Stomach (tissue), 9 donors: ENCODE results near the gene POLA1. TPM values are rescaled to one million over a fixed set of nuclear protein-coding genes. Genes with fewer than 3 reads are reported as not detected.

Experiments used
- DNase-seq, 2 donors: peaks; one replicate each; pipeline versions ENCODE4 v3.0.0 to v3.0.0-alpha.2; 2013 to 2019
- H3K27ac ChIP-seq, 5 donors: fragments of 200-600 bp in 4 of 5; sonication (generic) in 4 of 5; one replicate each; pipeline ENCODE4 v1.5.1; 2013 to 2019; ENCODE audit warnings: mild to moderate bottlenecking in 1 of 5, moderate library complexity in 1 of 5
- H3K27me3 ChIP-seq, 3 donors: fragments of 200-600 bp; sonication (generic); one replicate each; pipeline ENCODE4 v1.5.1; 2017 to 2019; ENCODE audit warnings: mixed run types in 1 of 3
- H3K36me3 ChIP-seq, 4 donors: fragments of 200-600 bp; sonication (generic); 1 replicate in 3 of 4; 2 replicates in 1 of 4; pipeline ENCODE4 v1.5.1; 2016 to 2019
- H3K4me1 ChIP-seq, 4 donors: fragments of 200-600 bp; sonication (generic); one replicate each; pipeline ENCODE4 v1.5.1; 2016 to 2019
- H3K4me3 ChIP-seq, 4 donors: fragments of 200-600 bp; sonication (generic) in 3 of 4; one replicate each; pipeline ENCODE4 v1.5.1; 2016 to 2019; ENCODE audit warnings: mild to moderate bottlenecking in 1 of 4
- H3K9me3 ChIP-seq, 4 donors: fragments of 200-600 bp; sonication (generic); one replicate each; pipeline ENCODE4 v1.5.1; 2016 to 2019
- EP300 ChIP-seq: sonication (generic); formaldehyde crosslinking; IDR thresholded peaks from one replicate; pipeline ENCODE4 v1.6.1; 2017; ENCODE audit warnings: antibody characterized with exemption
- POLR2A ChIP-seq, 4 donors: fragments of 450-650 bp; IDR thresholded peaks; one replicate each; pipeline ENCODE4 v1.6.1; 2016; ENCODE audit warnings: antibody characterized with exemption in 4 of 4, control low read depth in 2 of 4, mild to moderate bottlenecking in 1 of 4, moderate library complexity in 1 of 4
- POLR2AphosphoS5 ChIP-seq, 3 donors: sonication (generic); formaldehyde crosslinking; IDR thresholded peaks; one replicate each; pipeline ENCODE4 v1.6.1; 2016; ENCODE audit warnings: antibody characterized with exemption in 3 of 3
- WGBS, 5 donors: extraction: QIAGEN DNeasy Blood & Tissue Kit in 3 of 5; methylation state at CpG; one replicate each; pipeline versions ENCODE4 v1.1.5 to v1.1.7; 2013 to 2018; 5-methylcytosine and 5-hydroxymethylcytosine counted together
- intact Hi-C: fragments of 100-400 bp; cut with DNase I; formaldehyde crosslinking; loops from one replicate; pipeline ENCODE4 v1.15.1; 2023; ENCODE audit warnings: low total_unique reads
- polyA plus RNA-seq, 3 donors: library from polyadenylated mRNA; stranded (reverse); fragments of 200-250 nt; gene quantifications; one replicate each; pipeline ENCODE4 v1.2.3, GENCODE V29; 2013
- total RNA-seq, 5 donors: library from RNA; depleted of rRNA; stranded (reverse); fragments of >200 nt; gene quantifications; one replicate each; pipeline versions ENCODE4 v1.1.0 to v1.2.3, GENCODE V29; 2014 to 2016
- TF ChIP-seq, protein P1 (sequence below), 7 experiments: fragments of 450-650 bp in 4 of 7; fragments of 200-600 bp in 3 of 7; sonication (generic) in 3 of 7; IDR thresholded peaks; one replicate each; pipeline ENCODE4 v1.5.1; 2016 to 2019; ENCODE audit warnings: antibody characterized with exemption in 7 of 7, control low read depth in 2 of 7, mild to moderate bottlenecking in 1 of 7
- donor health status: healthy with polysubstance abuse.
- donor health status: Bipolar disorder and iron deficiency.
- donor health status: healthy.

Gene POLA1
- total and polyA plus RNA-seq, 8 donors, result 2.7 to 32.9 (median 8.9) TPM

DNA sequence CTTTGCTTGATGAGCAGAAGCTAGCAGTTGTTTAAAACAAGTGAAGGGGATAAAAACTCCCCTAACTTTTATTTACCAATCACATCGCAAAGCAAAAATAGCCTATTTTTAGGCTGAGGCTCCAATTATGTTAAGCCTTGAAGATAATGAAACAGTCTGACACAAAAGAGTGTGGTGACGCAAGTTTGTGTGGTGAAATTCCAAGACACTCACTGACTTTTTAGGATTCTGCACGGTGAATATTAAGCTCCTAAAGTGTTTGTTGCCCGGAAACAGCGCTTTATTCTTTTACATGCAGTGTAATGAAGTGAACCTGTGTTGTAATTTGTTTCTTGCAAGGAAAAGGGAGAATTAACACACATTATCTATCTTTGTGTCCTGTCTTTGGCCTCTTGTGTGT lies 74.8 kb downstream of the POLA1 start:
- intact Hi-C loops, result no loop called here
- Histone ChIP-seq H3K9me3 (no peaks in the 10 kb centered on the region), H3K4me3 (no peak overlapping the region), H3K27me3 (no peaks in the 10 kb centered on the region), H3K36me3 (no peaks in the 10 kb centered on the region), H3K4me1 (no peaks in the 10 kb centered on the region), H3K27ac (no peak overlapping the region)
- TF ChIP-seq, protein P1, sequence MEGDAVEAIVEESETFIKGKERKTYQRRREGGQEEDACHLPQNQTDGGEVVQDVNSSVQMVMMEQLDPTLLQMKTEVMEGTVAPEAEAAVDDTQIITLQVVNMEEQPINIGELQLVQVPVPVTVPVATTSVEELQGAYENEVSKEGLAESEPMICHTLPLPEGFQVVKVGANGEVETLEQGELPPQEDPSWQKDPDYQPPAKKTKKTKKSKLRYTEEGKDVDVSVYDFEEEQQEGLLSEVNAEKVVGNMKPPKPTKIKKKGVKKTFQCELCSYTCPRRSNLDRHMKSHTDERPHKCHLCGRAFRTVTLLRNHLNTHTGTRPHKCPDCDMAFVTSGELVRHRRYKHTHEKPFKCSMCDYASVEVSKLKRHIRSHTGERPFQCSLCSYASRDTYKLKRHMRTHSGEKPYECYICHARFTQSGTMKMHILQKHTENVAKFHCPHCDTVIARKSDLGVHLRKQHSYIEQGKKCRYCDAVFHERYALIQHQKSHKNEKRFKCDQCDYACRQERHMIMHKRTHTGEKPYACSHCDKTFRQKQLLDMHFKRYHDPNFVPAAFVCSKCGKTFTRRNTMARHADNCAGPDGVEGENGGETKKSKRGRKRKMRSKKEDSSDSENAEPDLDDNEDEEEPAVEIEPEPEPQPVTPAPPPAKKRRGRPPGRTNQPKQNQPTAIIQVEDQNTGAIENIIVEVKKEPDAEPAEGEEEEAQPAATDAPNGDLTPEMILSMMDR (IDR thresholded peaks at IDR 0.05), result no peak
- no peak for TF ChIP-seq POLR2AphosphoS5 (IDR thresholded peaks at IDR 0.05)
- TF ChIP-seq POLR2A (IDR thresholded peaks at IDR 0.05), result no peak
- no peak for TF ChIP-seq EP300
- no peak for DNase-seq
- 80 to 93% (median 92%) methylated on average over 5 of the region's 5 CpGs for WGBS, 5 donors

DNA sequence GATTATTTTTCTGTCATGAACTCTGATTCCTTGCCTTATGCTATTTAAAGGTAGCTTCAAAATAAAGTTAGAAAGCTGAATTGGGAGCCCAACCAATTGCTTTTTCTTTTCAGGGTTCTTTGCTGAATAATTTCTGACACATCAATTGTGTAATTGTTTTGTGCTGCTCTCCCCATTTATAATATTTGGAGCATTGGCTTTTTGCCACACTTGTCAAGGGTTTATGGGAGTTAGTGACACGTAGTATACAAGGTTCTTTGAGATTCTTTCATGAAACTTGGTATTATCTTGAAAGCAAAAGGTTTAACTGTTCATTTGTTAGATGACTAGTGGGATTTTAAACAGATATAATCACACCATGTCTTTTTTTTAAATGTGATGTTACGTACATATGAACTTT lies 80.9 kb downstream of the POLA1 start:
- Histone ChIP-seq H3K4me3 (no peak overlapping the region), H3K9me3 (no peaks in the 10 kb centered on the region), H3K4me1 (no peaks in the 10 kb centered on the region), H3K27me3 (no peaks in the 10 kb centered on the region), H3K36me3 (no peaks in the 10 kb centered on the region), H3K27ac (no peak overlapping the region)
- 60 to 87% (median 72%) methylated on average over 2 of the region's 2 CpGs for WGBS, 5 donors
- TF ChIP-seq EP300 (no peak), POLR2A (IDR thresholded peaks at IDR 0.05) (no peak)
- TF ChIP-seq, protein P1 (IDR thresholded peaks at IDR 0.05), result no peak
- intact Hi-C loops, result no loop called here
- no peak for DNase-seq

DNA sequence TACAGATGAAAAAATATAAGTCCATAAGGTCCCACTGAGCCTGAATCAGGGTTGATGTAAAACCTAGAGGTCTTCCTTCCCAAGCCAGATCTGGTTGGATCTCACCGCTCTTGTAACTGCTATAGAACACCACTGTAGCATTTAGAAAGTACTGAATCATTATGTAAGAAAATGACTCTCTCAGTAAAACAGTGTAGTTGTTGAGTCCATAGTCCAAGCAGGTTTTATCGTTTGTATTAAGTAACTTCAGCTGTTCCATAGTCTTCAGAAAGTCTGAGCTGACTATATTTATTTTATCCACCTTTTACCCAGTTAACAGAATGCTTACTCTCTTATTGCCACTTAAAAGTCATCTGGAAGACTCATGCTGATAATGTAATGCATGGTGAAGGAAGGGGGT lies 82.2 kb downstream of the POLA1 start:
- 56 to 68% (median 58%) methylated on average over 2 of the region's 2 CpGs for WGBS, 5 donors
- Histone ChIP-seq H3K4me3 (no peak overlapping the region), H3K36me3 (no peaks in the 10 kb centered on the region), H3K9me3 (no peaks in the 10 kb centered on the region), H3K27ac (no peak overlapping the region), H3K27me3 (no peaks in the 10 kb centered on the region), H3K4me1 (no peaks in the 10 kb centered on the region)
- peak in 1 of 2 donors; percentile 12 for DNase-seq
- intact Hi-C loops, result no loop called here
- TF ChIP-seq, protein P1 (IDR thresholded peaks at IDR 0.05), result no peak
- TF ChIP-seq EP300 (no peak), POLR2AphosphoS5 (IDR thresholded peaks at IDR 0.05) (no peak), POLR2A (IDR thresholded peaks at IDR 0.05) (no peak)

DNA sequence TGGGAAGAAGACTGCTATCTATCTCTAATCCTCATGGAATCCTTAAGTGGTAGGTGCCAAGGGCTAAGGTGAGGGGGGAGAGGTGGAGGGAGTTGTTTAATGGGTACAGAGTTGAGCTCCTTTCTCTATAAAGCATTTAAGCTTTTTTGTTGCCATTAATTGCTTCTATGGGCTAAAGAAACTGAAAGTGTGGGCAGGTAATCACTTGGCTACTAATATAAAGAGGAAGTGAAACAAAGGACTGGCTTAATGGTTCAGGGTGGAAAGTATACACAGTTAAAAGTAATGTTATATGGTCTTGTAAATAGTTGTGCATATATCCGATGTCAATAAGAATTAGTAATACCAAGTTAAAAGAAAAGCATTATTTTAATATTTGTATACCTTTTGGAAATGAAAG lies 83.9 kb downstream of the POLA1 start:
- DNase-seq, result no peak
- H3K27me3 ChIP-seq, result no peaks in the 10 kb centered on the region
- H3K9me3 ChIP-seq, result no peaks in the 10 kb centered on the region
- no peak overlapping the region for H3K27ac ChIP-seq
- no peak for TF ChIP-seq POLR2A (IDR thresholded peaks at IDR 0.05)
- no peak for TF ChIP-seq EP300
- TF ChIP-seq POLR2AphosphoS5 (IDR thresholded peaks at IDR 0.05), result no peak
- TF ChIP-seq, protein P1 (IDR thresholded peaks at IDR 0.05), result no peak
- intact Hi-C loops, result no loop called here
- no peaks in the 10 kb centered on the region for H3K36me3 ChIP-seq
- no peaks in the 10 kb centered on the region for H3K4me1 ChIP-seq
- WGBS, 5 donors, result 68 to 83% (median 74%) methylated on average over 1 of the region's 1 CpG
- H3K4me3 ChIP-seq, result no peak overlapping the region
